ENCODE data around the gene CCDC28B.

The CCDC28B gene

GRCh38 chr1:32221980-32222755 lies 21.8 kb downstream of the CCDC28B start, which contains the start of the genes EIF3I and TMEM234:
Gene EIF3I (plus strand): TSS chr1:32222407. CDS start chr1:32222442, 35 bp downstream.
Gene TMEM234 (minus strand): TSS chr1:32222353. CDS start chr1:32222322, 31 bp downstream.
- peak; percentile 94 for DNase-seq (ENCODE audit: low spot score)

GRCh38 chr1:32223683-32224082 lies 23.3 kb downstream of the CCDC28B start:
- no peak for DNase-seq (ENCODE audit: low spot score)

- no peak for DNase-seq (ENCODE audit: low spot score)
Observed at GRCh38 chr1:32224285-32224684, 23.9 kb downstream of the CCDC28B start.

GRCh38 chr1:32228771-32229170 lies 28.4 kb downstream of the CCDC28B start:
- DNase-seq (ENCODE audit: low spot score): no peak

GRCh38 chr1:32231843-32232432 lies 31.5 kb downstream of the CCDC28B start:
- no peak for DNase-seq (ENCODE audit: low spot score)

- no peak for DNase-seq (ENCODE audit: low spot score)
Observed at GRCh38 chr1:32232558-32233304, 32.3 kb downstream of the CCDC28B start.

GRCh38 chr1:32234792-32235191 lies 34.4 kb downstream of the CCDC28B start:
- no peak for DNase-seq (ENCODE audit: low spot score)

GRCh38 chr1:32239337-32239736 lies 38.9 kb downstream of the CCDC28B start:
- DNase-seq (ENCODE audit: low spot score): no peak

- DNase-seq (ENCODE audit: low spot score): no peak
Observed at GRCh38 chr1:32239790-32240139, 39.4 kb downstream of the CCDC28B start.

GRCh38 chr1:32240140-32240951 lies 40.0 kb downstream of the CCDC28B start:
- DNase-seq (ENCODE audit: low spot score): peak; percentile 76

- peak; percentile 66 for DNase-seq (ENCODE audit: low spot score)
Observed at GRCh38 chr1:32241001-32241763, 40.8 kb downstream of the CCDC28B start.

- DNase-seq (ENCODE audit: low spot score): no peak
Observed at GRCh38 chr1:32242341-32242851, 42.0 kb downstream of the CCDC28B start.

- no peak for DNase-seq (ENCODE audit: low spot score)
Observed at GRCh38 chr1:32246888-32247273, 46.5 kb downstream of the CCDC28B start, which contains the start of gene FAM167B. Gene FAM167B (plus strand): TSS chr1:32247222. CDS start chr1:32247422, 200 bp downstream.

GRCh38 chr1:32247452-32247851 lies 47.1 kb downstream of the CCDC28B start:
- no peak for DNase-seq (ENCODE audit: low spot score)

GRCh38 chr1:32247983-32248889 lies 47.8 kb downstream of the CCDC28B start:
- peak; percentile 75 for DNase-seq (ENCODE audit: low spot score)

- DNase-seq (ENCODE audit: low spot score): no peak
Observed at GRCh38 chr1:32249831-32250525, 49.6 kb downstream of the CCDC28B start.

- no peak for DNase-seq (ENCODE audit: low spot score)
Observed at GRCh38 chr1:32250893-32251716, 50.7 kb downstream of the CCDC28B start, which contains the start of gene LCK. Gene LCK (plus strand): TSS chr1:32251265. CDS start chr1:32274330, 23,065 bp downstream.
